GM12892 (cell line): ENCODE results near the gene FANCC.

Source experiments
- DNase-seq: peaks from one replicate; pipeline ENCODE4 v3.0.0; 2011; ENCODE audit not compliant: insufficient read length
- FAIRE-seq: peaks from 2 replicates; lab custom pipeline; 2011; peaks lifted over from hg19 to GRCh38; lab: Jason Lieb, UNC
- POLR2A ChIP-seq: IDR thresholded peaks from 2 replicates; pipeline ENCODE4 v1.6.1; 2011; ENCODE audit warnings: low read depth, low read length, control low read depth
- POLR2AphosphoS5 ChIP-seq: IDR thresholded peaks from 2 replicates; pipeline ENCODE4 v1.6.1; 2011; ENCODE audit warnings: low read depth, low read length, control low read depth
- TAF1 ChIP-seq: IDR thresholded peaks from 2 replicates; pipeline ENCODE4 v1.6.1; 2011; ENCODE audit warnings: low read depth, mild to moderate bottlenecking, control low read depth, low read length, borderline replicate concordance

FANCC gene

DNA sequence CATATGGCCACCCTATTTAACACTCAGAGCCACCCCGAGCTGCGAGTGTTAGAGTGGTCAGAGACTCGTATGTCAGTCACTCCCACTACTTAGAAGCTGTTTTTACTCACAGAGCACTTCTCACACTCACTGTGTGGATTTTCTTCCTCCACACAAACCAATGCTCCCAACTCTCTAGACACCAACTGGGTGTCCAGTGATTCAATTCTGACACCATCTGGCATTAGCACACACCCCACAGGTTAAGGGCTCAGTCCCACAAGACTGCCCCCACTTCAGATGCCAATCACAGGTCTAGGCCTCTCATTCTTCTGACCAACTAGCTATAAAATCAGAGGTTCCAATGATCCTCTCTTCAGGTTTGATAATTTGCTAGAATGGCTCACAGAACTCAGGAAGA is 174.8 kb downstream of the FANCC start:
- TF ChIP-seq POLR2A, result no peak
- no peak for TF ChIP-seq TAF1
- no peak for TF ChIP-seq POLR2AphosphoS5
- no peak for FAIRE-seq
- DNase-seq, result no peak

DNA sequence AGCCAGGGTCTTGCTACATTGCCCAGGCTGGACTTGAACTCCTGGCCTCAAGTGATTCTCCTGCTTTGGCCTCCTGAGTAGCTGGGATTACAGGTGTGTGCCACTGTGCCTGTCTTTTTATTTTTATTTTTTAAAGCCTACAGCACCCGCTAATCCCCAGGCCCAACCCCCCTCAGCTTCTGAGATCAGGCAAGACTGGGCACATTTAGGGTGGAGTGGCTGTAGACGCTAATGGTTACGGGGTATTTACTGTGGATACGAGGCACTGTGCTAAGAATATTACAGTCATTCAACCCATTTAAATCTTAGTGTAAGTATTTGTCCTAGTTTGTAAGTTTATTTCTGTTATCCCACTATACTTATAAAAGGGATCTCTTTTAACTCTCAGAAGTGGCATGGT is 175.2 kb downstream of the FANCC start:
- DNase-seq (no peak), FAIRE-seq (no peak)
- TF ChIP-seq TAF1 (no peak), POLR2A (no peak), POLR2AphosphoS5 (no peak)

DNA sequence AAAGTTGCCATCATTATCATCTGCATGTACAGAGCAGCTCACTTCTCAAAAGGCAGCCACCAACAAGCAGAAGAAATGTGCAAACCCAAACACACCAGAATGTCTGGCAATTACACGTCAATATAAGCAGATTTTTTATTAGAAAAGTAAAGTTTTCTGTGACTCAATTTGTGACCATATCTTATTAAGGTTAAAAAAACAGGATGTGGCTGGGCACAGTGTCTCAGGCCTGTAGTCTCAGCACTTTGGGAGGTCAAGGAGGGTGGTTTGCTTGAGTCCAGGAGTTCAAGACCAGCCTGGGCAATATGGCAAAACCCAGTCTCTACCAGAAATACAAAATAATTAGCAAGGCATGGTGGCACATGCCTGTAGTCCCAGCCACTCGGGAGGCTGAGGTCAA is 176.7 kb downstream of the FANCC start:
- TF ChIP-seq POLR2A (no peak), POLR2AphosphoS5 (no peak), TAF1 (no peak)
- no peak for FAIRE-seq
- no peak for DNase-seq

DNA sequence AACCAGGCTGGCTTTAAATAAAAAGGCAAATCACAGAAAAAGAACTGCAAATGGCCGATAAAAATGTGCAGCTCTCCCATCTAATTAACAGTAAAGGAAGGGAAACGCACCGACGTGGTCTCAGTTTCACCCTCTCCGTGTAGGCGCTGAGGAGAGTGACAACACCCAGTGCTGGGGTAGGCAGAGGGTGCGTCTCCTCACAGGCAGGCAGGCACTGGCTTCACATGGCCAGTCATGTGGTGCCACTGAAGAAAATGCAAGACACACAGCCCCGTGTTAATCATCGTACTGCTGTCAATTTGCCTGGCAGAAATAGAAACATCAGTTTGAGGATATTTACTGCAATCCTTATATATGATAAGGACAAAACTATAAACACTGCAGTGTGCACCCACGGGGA is 178.4 kb downstream of the FANCC start:
- TF ChIP-seq POLR2AphosphoS5, result no peak
- no peak for TF ChIP-seq POLR2A
- TF ChIP-seq TAF1, result no peak
- DNase-seq, result no peak
- no peak for FAIRE-seq

DNA sequence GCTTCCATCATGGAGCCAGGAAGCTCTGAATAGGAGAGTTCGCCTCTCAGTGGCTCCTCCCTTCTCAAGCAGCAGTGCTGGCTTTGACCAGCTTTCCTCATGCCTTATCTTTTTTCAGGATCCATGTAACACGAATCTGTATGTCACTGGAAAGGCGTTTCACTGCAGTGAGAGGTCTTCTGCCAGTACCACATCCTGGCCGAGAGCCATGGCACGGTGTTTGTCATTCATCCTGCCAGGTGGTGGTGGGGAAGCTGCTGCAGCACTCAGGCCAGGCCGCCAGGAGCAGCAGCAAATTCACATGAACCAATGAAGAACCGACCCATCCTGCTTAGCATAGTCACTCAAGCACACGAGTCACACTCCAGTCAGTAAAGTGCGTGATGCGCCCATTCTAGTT is 179.0 kb downstream of the FANCC start:
- TF ChIP-seq TAF1, result no peak
- TF ChIP-seq POLR2AphosphoS5, result no peak
- no peak for TF ChIP-seq POLR2A
- DNase-seq, result no peak
- no peak for FAIRE-seq

DNA sequence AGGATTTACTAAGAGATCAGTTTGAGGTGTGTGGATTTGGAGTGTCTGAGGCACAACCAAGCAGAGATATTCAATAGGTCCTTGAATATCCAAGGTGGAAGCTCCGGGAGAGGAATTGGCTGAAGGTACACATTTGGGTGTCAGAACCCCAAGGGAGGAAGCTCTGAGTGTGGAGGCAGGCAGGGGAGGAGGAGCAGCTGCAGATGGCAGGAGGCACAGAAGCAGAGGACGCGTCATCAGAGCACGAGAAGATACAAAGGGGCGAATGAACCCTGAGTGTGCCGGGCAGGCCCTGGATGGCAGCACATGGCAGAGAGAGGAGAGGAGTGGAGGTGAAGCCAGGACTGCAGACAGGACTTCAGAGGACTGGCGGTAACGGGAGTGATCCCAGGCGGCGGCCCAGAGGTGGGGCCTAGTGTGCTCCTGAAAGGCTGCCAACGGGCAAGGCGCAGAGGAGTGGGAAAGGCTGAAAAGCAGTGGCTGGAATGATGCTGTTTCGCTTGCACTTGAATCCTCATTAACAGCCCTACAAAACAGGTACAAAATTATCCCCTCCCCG is 179.8 kb downstream of the FANCC start:
- DNase-seq (no peak), FAIRE-seq (no peak)
- TF ChIP-seq TAF1, result no peak
- no peak for TF ChIP-seq POLR2A
- TF ChIP-seq POLR2AphosphoS5, result no peak

DNA sequence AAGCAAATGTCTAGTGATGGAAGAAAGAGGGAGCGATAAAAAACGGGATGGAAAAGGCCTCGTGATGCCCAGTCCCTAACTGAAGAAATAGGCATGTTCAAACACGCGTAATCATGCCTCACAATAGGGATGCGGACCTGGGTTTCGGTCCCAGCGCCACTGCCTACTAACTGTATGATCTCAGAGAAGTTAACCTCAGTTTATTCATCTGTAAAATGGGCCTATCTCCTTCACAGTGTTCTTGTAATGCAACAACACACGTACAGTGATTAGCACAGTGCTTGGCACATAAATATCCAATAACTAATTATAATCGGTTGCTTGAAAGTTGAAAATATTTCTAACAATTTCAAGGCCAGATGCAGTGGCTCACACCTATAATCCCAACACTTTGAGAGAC is 181.8 kb downstream of the FANCC start:
- FAIRE-seq (no peak), DNase-seq (no peak)
- TF ChIP-seq POLR2A, result no peak
- no peak for TF ChIP-seq POLR2AphosphoS5
- TF ChIP-seq TAF1, result no peak

DNA sequence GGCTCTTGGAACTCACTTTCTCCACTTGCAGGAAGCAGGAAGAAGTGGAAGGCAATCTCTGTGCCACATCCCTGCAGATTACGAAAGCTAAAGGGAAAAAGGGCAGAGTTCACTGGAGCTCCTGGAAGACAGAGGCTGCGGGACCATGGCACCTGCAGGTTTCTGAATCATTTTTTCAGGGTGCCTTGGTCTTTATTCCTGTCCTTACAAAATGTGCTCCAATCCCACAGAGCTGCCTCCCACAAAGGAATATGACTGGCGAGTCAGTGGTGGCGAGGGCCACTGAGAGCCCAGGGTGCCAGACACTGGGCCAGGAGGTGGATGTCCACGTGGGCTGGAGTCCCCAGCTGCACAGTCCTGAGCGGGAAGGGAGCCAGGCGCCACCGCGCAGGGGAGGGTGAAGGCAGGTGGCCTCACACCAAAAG is 183.0 kb downstream of the FANCC start:
- FAIRE-seq (no peak), DNase-seq (no peak)
- no peak for TF ChIP-seq TAF1
- TF ChIP-seq POLR2AphosphoS5, result no peak
- no peak for TF ChIP-seq POLR2A

DNA sequence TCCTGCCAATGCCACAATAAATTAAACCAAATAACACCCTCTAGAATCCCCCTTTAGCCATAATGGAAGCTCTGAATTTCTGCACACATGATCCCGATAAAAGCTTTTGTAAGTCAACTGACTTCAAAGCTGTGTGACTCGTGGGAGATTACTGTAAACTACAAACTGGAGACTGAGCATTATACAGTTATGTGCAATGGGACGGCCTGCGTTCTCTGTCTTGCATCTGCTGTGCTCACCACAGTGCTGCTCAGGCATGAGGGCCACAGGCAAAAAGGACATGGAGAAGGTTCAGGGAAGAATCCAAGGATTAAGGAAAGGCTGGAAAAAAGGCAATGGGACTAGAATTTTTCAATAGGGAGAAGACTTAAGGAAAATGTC is 184.2 kb downstream of the FANCC start:
- TF ChIP-seq POLR2AphosphoS5 (no peak), TAF1 (no peak), POLR2A (no peak)
- DNase-seq (no peak), FAIRE-seq (no peak)

DNA sequence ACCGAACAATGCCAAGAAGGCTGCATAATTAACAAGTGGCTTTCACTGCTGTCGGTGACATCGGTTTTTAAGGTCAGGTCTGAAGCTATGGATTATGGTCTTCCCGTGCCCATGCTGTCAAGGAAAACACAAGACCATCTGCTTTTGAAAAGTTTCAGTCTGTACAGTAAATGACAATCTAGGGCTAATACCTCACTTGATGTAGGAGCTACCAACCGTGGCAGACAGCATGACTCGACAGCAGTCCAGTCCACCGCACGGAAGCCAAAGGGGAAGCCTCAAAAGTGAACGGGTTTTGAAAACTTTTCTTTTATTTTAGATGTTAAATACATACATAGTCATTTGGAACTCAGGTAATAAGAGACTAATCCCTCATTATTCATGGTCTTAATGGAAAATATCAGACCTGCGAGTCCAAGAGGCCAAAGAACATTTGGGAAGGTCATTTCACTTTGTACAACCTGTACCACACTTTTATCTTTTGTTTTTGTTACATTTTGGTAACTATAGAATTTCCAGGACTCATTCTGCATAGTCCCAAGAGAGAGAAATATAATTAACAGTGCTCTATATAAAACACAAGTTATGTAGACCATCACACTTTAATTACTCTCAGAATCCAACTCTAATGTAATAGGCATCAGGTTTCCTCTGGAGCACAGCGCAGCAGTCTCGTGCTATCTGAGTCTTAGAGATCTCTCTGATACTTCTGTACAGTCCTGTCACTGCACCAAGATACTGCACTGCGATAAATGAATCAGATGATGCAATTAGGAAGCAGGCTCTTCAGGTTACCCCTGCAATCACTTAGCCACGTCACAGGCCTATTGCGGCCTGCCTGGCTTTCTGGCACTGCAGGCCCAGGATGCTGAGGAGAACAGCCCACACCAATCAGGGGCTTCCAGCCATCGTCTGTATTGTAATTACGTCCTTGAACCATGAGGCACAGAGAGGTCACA is 184.9 kb downstream of the FANCC start:
- FAIRE-seq (no peak), DNase-seq (no peak)
- TF ChIP-seq POLR2A (no peak), TAF1 (no peak), POLR2AphosphoS5 (no peak)

DNA sequence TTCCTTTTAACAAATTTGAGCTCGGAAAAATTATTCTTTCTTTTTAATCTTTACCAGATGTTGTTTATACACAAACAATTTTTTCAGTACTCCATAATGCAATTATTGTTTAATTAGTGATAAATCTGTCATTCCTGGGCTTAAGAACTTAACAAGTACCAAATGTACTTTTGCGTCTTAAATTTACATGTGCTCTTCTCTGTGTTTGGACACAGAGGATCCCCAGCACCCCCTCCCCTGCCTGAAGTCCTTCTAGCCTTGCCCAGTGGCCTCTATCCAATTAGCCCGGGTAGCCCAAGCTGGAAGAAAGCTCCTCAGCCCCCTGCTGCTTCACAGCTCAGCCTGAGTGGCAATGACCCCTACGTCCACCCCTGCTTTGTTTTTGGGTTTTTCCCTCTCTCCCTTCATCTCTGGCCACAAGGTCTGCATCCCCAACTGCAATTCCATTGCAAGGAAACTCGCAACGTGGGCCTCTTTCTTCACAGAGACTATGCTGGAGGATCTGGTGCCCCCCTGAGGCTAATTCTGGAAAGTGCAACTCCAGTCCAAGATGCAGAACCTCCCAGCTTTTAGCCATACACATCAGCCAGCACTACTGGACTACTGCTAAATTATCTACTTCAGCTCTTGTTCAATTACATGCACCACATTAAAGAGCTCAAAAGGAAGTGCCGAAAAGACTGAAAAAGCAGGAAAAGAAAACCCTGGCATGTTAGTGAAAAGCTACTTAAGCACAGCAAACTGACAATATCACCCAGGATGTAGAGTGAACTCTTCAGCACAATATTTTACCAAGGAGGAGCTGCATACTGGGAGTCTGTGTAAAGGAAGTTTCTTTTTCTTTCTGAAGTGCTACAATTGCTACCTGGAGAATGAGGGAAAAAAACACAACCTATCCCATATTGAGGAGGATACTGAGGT is 186.2 kb downstream of the FANCC start:
- DNase-seq, result peak; percentile 43
- TF ChIP-seq TAF1 (no peak), POLR2A (no peak), POLR2AphosphoS5 (no peak)
- peak; percentile 14 for FAIRE-seq
